Astrocyte (in vitro differentiated cells and primary cell): Measurements from ENCODE around the gene LPCAT3. TPM values are rescaled to one million over a fixed set of nuclear protein-coding genes. Genes with fewer than 3 reads are reported as not detected.

Experiments used
- DNase-seq: peaks from one replicate; pipeline ENCODE4 v3.0.0-alpha.2; 2010; ENCODE audit warnings: low read depth
- FAIRE-seq: peaks from 2 replicates; lab custom pipeline; 2011; peaks lifted over from hg19 to GRCh38; lab: Jason Lieb, UNC
- H2AFZ ChIP-seq: 2 replicates; pipeline ENCODE4 v1.6.0; 2012; ENCODE audit warnings: low read depth, low read length, inconsistent platforms
- H3K27ac ChIP-seq: 2 replicates; pipeline ENCODE4 v1.5.1; 2011; ENCODE audit warnings: low read depth, low read length, inconsistent platforms
- H3K27me3 ChIP-seq: 2 replicates; pipeline ENCODE4 v1.6.0; 2011; ENCODE audit warnings: low read length, inconsistent platforms; ENCODE audit not compliant: insufficient read depth
- H3K36me3 ChIP-seq: 2 replicates; pipeline ENCODE4 v1.5.1; 2011; ENCODE audit warnings: low read length, inconsistent platforms; ENCODE audit not compliant: insufficient read depth
- H3K4me1 ChIP-seq: 2 replicates; pipeline ENCODE4 v1.5.1; 2011; ENCODE audit warnings: low read length, inconsistent platforms; ENCODE audit not compliant: insufficient read depth
- H3K4me2 ChIP-seq: 2 replicates; pipeline ENCODE4 v1.6.0; 2012; ENCODE audit warnings: low read length, inconsistent platforms
- H3K4me3 ChIP-seq: 2 replicates; pipeline ENCODE4 v1.5.1; 2011; ENCODE audit warnings: low read depth, mild to moderate bottlenecking, low read length, inconsistent platforms; ENCODE audit not compliant: insufficient read depth
- H3K79me2 ChIP-seq: 2 replicates; pipeline ENCODE4 v1.6.0; 2012; ENCODE audit warnings: mild to moderate bottlenecking, low read length, inconsistent platforms; ENCODE audit not compliant: insufficient read depth
- H3K9ac ChIP-seq: 2 replicates; pipeline ENCODE4 v1.6.0; 2012; ENCODE audit warnings: mild to moderate bottlenecking, low read length, inconsistent platforms
- H3K9me3 ChIP-seq: 2 replicates; pipeline ENCODE4 v1.5.1; 2012; ENCODE audit warnings: low read depth, mild to moderate bottlenecking, low read length, inconsistent platforms; ENCODE audit not compliant: insufficient read depth
- H4K20me1 ChIP-seq: 2 replicates; pipeline ENCODE4 v1.6.0; 2012; ENCODE audit warnings: low read length, inconsistent platforms; ENCODE audit not compliant: insufficient read depth
- H3K27ac Mint-ChIP-seq: one replicate; pipeline ENCODE4 v1.8.0; 2021; ENCODE audit warnings: mild to moderate bottlenecking, mixed read lengths; ENCODE audit not compliant: unreplicated experiment
- H3K27me3 Mint-ChIP-seq: one replicate; pipeline ENCODE4 v1.8.0; 2021; ENCODE audit warnings: low read depth, mixed read lengths; ENCODE audit not compliant: unreplicated experiment
- H3K36me3 Mint-ChIP-seq: one replicate; pipeline ENCODE4 v1.8.0; 2021; ENCODE audit warnings: low read depth, mixed read lengths; ENCODE audit not compliant: unreplicated experiment
- H3K4me1 Mint-ChIP-seq: one replicate; pipeline ENCODE4 v1.8.0; 2021; ENCODE audit warnings: low read depth, mixed read lengths; ENCODE audit not compliant: unreplicated experiment
- H3K4me3 Mint-ChIP-seq: one replicate; pipeline ENCODE4 v1.8.0; 2021; ENCODE audit warnings: mild to moderate bottlenecking, moderate library complexity, mixed read lengths; ENCODE audit not compliant: unreplicated experiment
- H3K9me3 Mint-ChIP-seq: one replicate; pipeline ENCODE4 v1.8.0; 2021; ENCODE audit warnings: mild to moderate bottlenecking, mixed read lengths; ENCODE audit not compliant: unreplicated experiment
- CTCF ChIP-seq: IDR thresholded peaks from 2 replicates; pipeline ENCODE4 v1.5.1; 2011; ENCODE audit warnings: low read depth, mild to moderate bottlenecking, inconsistent platforms, low read length, moderate library complexity; ENCODE audit not compliant: insufficient read depth
- EZH2 ChIP-seq: IDR thresholded peaks from 2 replicates; pipeline ENCODE4 v1.6.1; 2012; ENCODE audit warnings: mild to moderate bottlenecking, low read length, inconsistent platforms; ENCODE audit not compliant: insufficient read depth
- total RNA-seq: library from RNA; stranded (reverse); gene quantifications from 2 replicates; pipeline ENCODE4 v1.2.1, GENCODE V29; 2021

The LPCAT3 gene
- total RNA-seq, 1 donor from 2014 or later = 26.2 TPM

GRCh38 chr12:6957741-6958608 lies 60.3 kb downstream of the LPCAT3 start:
- Mint-ChIP-seq H3K27ac (peak overlapping the region; percentile 53), H3K9me3 (no peaks in the 10 kb centered on the region), H3K27me3 (peaks cover 4% of the 10 kb centered on the region), H3K4me1 (peaks cover 29% of the 10 kb centered on the region), H3K4me3 (peak overlapping the region; percentile 29), H3K36me3 (peaks cover 2% of the 10 kb centered on the region)
- Histone ChIP-seq H4K20me1 (no peaks in the 10 kb centered on the region), H3K4me3 (no peak overlapping the region), H3K9me3 (no peaks in the 10 kb centered on the region), H3K4me1 (peaks cover 29% of the 10 kb centered on the region), H3K27me3 (no peaks in the 10 kb centered on the region), H3K4me2 (no peak overlapping the region), H3K9ac (no peak overlapping the region), H3K27ac (no peak overlapping the region), H3K36me3 (no peaks in the 10 kb centered on the region), H2AFZ (no peak overlapping the region), H3K79me2 (no peaks in the 10 kb centered on the region)
- FAIRE-seq = no peak
- TF ChIP-seq CTCF (no peak), EZH2 (no peak)
- DNase-seq = no peak

GRCh38 chr12:6957151-6957701 lies 61.0 kb downstream of the LPCAT3 start:
- H3K27ac Mint-ChIP-seq = no peak overlapping the region
- peaks cover 36% of the 10 kb centered on the region for H3K4me1 Mint-ChIP-seq
- Histone ChIP-seq H4K20me1 (no peaks in the 10 kb centered on the region), H3K27ac (no peak overlapping the region), H3K36me3 (no peaks in the 10 kb centered on the region), H3K27me3 (no peaks in the 10 kb centered on the region), H2AFZ (no peak overlapping the region), H3K4me2 (no peak overlapping the region), H3K4me1 (peaks cover 33% of the 10 kb centered on the region), H3K9ac (no peak overlapping the region), H3K9me3 (no peaks in the 10 kb centered on the region), H3K4me3 (no peak overlapping the region), H3K79me2 (no peaks in the 10 kb centered on the region)
- no peaks in the 10 kb centered on the region for H3K9me3 Mint-ChIP-seq
- DNase-seq (no peak), FAIRE-seq (no peak)
- peaks cover 2% of the 10 kb centered on the region for H3K36me3 Mint-ChIP-seq
- TF ChIP-seq EZH2 (no peak), CTCF (no peak)
- no peak overlapping the region for H3K4me3 Mint-ChIP-seq
- peaks cover 4% of the 10 kb centered on the region for H3K27me3 Mint-ChIP-seq
